Fibroblast of skin of scalp (primary cell): ENCODE measurements around the gene ANO4.

Experiments
- DNase-seq: peaks from one replicate; pipeline ENCODE4 v3.0.0-alpha.2; 2013

Gene ANO4

GRCh38 chr12:100820314-100820713 lies 25.7 kb downstream of the ANO4 start:
- no peak for DNase-seq

GRCh38 chr12:100823963-100824362 lies 29.4 kb downstream of the ANO4 start:
- DNase-seq, result peak; percentile 3

- DNase-seq, result no peak
These were observed 29.9 kb downstream of the ANO4 start for GRCh38 chr12:100824476-100824875.

GRCh38 chr12:100826323-100826722 lies 31.7 kb downstream of the ANO4 start:
- DNase-seq, result peak; percentile 38

- peak; percentile 1 for DNase-seq
These were observed 33.4 kb downstream of the ANO4 start for GRCh38 chr12:100827901-100828520.

- DNase-seq, result no peak
These were observed 35.6 kb downstream of the ANO4 start for GRCh38 chr12:100830003-100830795.

- no peak for DNase-seq
These were observed 38.7 kb downstream of the ANO4 start for GRCh38 chr12:100833282-100833681.

- no peak for DNase-seq
These were observed 46.2 kb downstream of the ANO4 start for GRCh38 chr12:100840748-100841147.

- no peak for DNase-seq
These were observed 47.6 kb downstream of the ANO4 start for GRCh38 chr12:100842156-100842555.

- DNase-seq, result no peak
These were observed 48.5 kb downstream of the ANO4 start for GRCh38 chr12:100843061-100843460.

GRCh38 chr12:100845095-100845494 lies 50.5 kb downstream of the ANO4 start:
- DNase-seq, result no peak

GRCh38 chr12:100851637-100852036 lies 57.1 kb downstream of the ANO4 start:
- no peak for DNase-seq

GRCh38 chr12:100857418-100857817 lies 62.8 kb downstream of the ANO4 start:
- DNase-seq, result no peak

- DNase-seq, result no peak
These were observed 63.4 kb downstream of the ANO4 start for GRCh38 chr12:100857971-100858370.

- no peak for DNase-seq
These were observed 64.1 kb downstream of the ANO4 start for GRCh38 chr12:100858656-100859055.

GRCh38 chr12:100859063-100859627 lies 64.6 kb downstream of the ANO4 start:
- DNase-seq, result no peak

- no peak for DNase-seq
These were observed 66.0 kb downstream of the ANO4 start for GRCh38 chr12:100860611-100861010.

- DNase-seq, result no peak
These were observed 68.1 kb downstream of the ANO4 start for GRCh38 chr12:100862676-100863075.

- no peak for DNase-seq
These were observed 69.8 kb downstream of the ANO4 start for GRCh38 chr12:100864366-100864765.

GRCh38 chr12:100867639-100868393 lies 73.2 kb downstream of the ANO4 start:
- DNase-seq, result no peak

GRCh38 chr12:100868487-100868886 lies 73.9 kb downstream of the ANO4 start:
- peak; percentile 21 for DNase-seq

- DNase-seq, result no peak
These were observed 76.7 kb downstream of the ANO4 start for GRCh38 chr12:100871195-100871734.

- no peak for DNase-seq
These were observed 80.6 kb downstream of the ANO4 start for GRCh38 chr12:100875156-100875555.
